Esophagus mucosa (tissue), 1 donor: ENCODE measurements around the gene RTN4RL2. TPM values are rescaled to one million over a fixed set of nuclear protein-coding genes. Genes with fewer than 3 reads are reported as not detected.
A peak's percentile ranks its signal among the peaks of the same experiment; 100 is the strongest.

Experiments used
- ATAC-seq: fragments of 200-7000 bp; cut with Tn5 transposase; one replicate; pipeline ENCODE4 v1.9.1; 2020
- total RNA-seq: library from RNA; stranded (reverse); gene quantifications from one replicate; pipeline ENCODE4 v1.2.4, GENCODE V29; 2023
- donor health status: DM: yes; HTN: yes; CAD: no.

RTN4RL2 gene
- total RNA-seq, 1 donor from 2014 or later: 0.56 TPM

GRCh38 chr11:57500926-57501325 lies 40.6 kb downstream of the RTN4RL2 start:
- no peak for ATAC-seq

GRCh38 chr11:57501953-57502352 lies 41.6 kb downstream of the RTN4RL2 start:
- no peak for ATAC-seq

DNA sequence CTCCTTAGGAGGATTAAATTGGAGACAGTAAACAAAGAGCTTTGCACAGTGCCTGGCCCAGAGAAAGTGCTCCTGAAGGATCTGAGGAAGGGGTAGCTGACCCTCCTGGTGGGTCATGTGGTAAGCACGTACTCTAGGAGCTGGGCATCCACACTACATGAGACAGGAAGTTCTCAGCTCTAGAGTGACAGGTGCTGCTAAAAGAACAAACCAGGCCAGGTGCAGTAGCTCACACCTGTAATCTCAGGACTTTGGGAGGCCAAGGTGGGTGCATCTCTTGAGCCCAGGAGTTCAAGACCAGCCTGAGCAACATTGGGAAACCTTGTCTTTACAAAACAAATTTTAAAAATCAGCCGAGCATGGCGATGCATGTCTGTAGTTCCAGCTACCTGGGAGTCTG lies 42.0 kb downstream of the RTN4RL2 start:
- no peak for ATAC-seq

GRCh38 chr11:57502870-57503269 lies 42.5 kb downstream of the RTN4RL2 start:
- no peak for ATAC-seq

GRCh38 chr11:57504511-57504910 lies 44.2 kb downstream of the RTN4RL2 start:
- ATAC-seq: no peak

DNA sequence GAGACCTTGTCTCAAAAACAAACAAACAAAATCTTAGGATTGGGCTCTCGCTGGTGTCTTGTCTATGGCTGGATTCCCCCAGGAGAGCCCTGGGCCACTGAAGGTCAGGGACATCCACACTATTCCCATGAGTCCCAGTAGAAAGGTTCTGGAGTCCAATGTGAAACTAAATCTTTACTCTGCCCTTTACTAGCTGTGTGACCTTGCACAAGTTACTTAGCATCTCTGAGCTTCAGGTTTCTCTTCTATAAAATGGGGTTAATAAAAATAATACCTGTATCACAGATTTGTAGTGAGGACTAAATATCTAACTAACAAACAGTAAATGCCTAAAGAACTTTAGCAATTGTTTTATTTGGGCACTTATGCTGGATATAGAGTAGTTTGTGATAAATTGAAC lies 46.2 kb downstream of the RTN4RL2 start:
- ATAC-seq: no peak

GRCh38 chr11:57508341-57509170 lies 48.2 kb downstream of the RTN4RL2 start:
- ATAC-seq: no peak

GRCh38 chr11:57511741-57512430 lies 51.6 kb downstream of the RTN4RL2 start:
- ATAC-seq: no peak

DNA sequence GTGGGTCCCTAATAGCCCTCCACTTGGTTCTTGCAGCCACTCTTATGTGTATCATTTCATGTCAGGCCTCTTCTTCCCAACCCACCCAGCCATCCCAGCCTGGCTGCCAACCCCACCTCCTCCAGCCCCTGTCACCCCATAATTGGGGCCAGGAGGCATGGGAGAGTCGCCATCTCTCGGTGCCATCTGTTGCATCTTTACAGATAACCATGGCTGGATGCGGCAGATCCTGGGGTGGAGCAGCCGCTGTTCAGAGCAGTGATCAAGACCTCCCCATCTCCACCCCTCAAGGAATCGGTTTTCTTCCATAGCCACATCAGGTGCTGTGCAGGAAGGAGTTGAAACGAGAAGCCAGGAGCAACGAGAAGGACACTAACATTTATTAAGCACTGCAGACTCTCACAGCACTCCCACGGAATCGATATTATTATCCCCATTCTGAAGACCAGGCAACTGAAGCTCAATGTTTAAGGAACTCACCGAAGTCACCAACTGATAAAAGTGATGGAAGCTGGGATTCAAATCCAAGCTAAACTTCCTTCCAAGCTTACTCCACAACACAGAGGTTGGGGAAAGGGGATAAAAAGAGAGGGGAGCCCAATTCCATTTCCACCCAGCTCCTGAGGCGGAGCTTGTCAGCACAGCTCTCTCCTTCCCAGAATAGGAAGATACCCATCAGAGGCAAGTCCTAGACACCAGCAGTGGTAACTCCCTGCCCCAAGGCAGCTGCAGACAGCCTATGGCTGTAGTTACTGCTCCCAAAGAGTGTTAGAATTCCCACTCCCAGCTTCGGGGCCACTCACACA lies 52.5 kb downstream of the RTN4RL2 start:
- no peak for ATAC-seq

GRCh38 chr11:57513452-57513795 lies 53.1 kb downstream of the RTN4RL2 start:
- ATAC-seq: no peak

GRCh38 chr11:57513911-57514537 lies 53.7 kb downstream of the RTN4RL2 start:
- ATAC-seq: peak; percentile 47

DNA sequence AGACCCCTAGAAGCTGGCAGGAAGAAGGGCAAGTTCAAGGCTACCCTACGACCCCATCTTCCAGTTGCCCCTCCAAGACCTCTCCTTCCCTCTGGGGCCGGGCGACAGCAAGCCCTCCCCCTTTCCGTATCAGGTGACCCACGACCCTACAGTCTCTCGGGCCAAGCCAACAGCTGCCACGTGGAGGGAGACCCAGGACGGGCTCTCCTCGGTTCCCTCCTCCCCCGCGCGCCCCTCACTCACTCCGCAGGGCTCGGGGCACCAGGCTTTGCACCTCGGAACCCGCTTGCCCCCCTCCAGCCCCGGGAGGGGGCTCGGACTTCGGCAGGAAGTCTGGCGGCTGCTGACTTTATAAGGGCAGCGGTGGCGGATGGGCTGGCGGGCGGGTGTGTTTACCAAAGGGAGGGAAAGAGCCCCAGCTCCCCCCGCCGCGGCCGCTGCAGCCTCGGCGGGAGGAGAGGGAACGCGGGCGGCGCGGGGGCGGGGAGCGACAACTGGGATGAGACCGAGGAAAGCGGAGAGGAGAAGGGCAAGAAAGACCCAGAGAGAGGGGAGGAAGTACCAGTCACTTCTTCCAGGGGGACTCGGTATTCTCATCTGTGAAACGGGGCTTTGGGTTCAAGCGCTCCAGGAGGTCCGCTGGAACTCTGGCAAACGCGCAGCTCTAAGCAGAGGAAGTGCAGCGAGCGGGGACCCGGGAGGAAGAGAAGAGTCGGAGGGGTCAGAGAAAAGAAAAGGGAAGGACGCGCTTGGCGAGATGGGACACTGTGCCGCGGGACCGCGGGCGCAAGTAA lies 54.4 kb downstream of the RTN4RL2 start:
- peak; percentile 24 for ATAC-seq

- ATAC-seq: peak; percentile 31
Measured at GRCh38 chr11:57515332-57516060, 55.2 kb downstream of the RTN4RL2 start, which contains the start of gene SLC43A1. TSS of gene SLC43A1 (minus strand) at chr11:57515702. CDS start at chr11:57514111, 1,591 bp downstream.

DNA sequence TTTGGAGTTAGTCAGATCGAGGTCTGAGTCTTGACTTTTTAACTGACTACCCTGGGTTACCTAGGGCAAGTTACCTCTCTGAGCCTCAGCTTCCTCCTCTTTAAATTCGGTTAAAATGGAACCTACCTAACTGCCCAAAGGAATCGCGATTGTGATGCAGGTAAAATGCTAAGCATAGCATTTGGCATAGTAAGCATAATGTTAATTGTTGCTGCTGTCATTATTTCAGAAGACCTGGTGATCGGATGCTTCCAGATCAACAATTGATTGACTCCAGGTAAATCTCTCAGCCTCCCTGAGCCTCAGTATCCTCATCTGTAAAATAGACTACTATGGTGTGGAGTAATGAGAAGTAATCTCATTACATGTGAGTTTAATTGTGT lies 55.7 kb downstream of the RTN4RL2 start:
- no peak for ATAC-seq

DNA sequence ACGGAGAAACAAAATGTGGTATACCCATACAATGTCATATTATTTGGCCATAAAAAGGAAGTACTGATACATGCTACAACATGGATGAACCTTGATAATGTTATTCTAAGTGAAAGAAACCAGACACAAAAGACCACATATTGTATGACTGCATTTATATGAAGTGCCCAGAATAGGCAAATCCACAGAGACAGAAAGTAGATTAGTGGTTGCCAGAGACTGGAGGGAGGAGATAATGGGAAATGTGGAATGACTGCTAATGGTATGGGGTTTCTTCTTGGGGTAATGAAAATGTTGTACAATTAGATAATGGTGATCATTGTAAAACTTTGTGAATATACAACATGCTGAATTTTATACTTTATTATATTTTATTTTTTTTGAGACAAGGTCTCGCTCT lies 60.8 kb downstream of the RTN4RL2 start:
- no peak for ATAC-seq

- no peak for ATAC-seq
Measured at GRCh38 chr11:57523419-57523818, 63.1 kb downstream of the RTN4RL2 start.

Other genes with a start within 250 kb of the RTN4RL2 start
- gene APLNR, start 223.3 kb upstream of the RTN4RL2 start, total RNA-seq: 1.8 TPM
- gene TNKS1BP1, start 135.6 kb upstream of the RTN4RL2 start, total RNA-seq: 160 TPM
- 74.9 TPM for gene SSRP1, start 124.6 kb upstream of the RTN4RL2 start, total RNA-seq
- gene P2RX3, start 122.2 kb upstream of the RTN4RL2 start, total RNA-seq: not detected
- not detected for gene PRG3, start 79.4 kb upstream of the RTN4RL2 start, total RNA-seq
- not detected for gene PRG2, start 69.9 kb upstream of the RTN4RL2 start, total RNA-seq
- 28.2 TPM for gene SLC43A3, start 33.4 kb upstream of the RTN4RL2 start, total RNA-seq
- gene SLC43A1, start 55.2 kb downstream of the RTN4RL2 start, total RNA-seq: 1.00 TPM
- gene TIMM10, start 70.2 kb downstream of the RTN4RL2 start, total RNA-seq: 43.6 TPM
- gene SMTNL1, start 77.1 kb downstream of the RTN4RL2 start, total RNA-seq: not detected
- gene UBE2L6, start 107.1 kb downstream of the RTN4RL2 start, total RNA-seq: 36.9 TPM
- gene SERPING1, start 137.2 kb downstream of the RTN4RL2 start, total RNA-seq: 16.7 TPM
- gene YPEL4, start 189.4 kb downstream of the RTN4RL2 start, total RNA-seq: not detected
- gene CLP1, start 197.2 kb downstream of the RTN4RL2 start, total RNA-seq: 10.6 TPM
- 122 TPM for gene ZDHHC5, start 207.6 kb downstream of the RTN4RL2 start, total RNA-seq